IMR-90 (cell line): Measurements from ENCODE around the gene SPINT3. TPM values are rescaled to one million over a fixed set of nuclear protein-coding genes. Genes with fewer than 3 reads are reported as not detected.

Experiments
- ATAC-seq: fragments of 200-7000 bp; cut with Tn5 transposase; 2 replicates; pipeline ENCODE4 v1.9.1; 2020; ENCODE audit warnings: low read depth, mild to moderate bottlenecking, moderate library complexity
- BruUV-seq: library from RNA; stranded (reverse); fragments of 400-500 nt; replicated peaks from 2 replicates; lab custom pipeline; 2021; lab: Mats Ljungman, UMichigan
- CTCF ChIA-PET: fragments of 300-600 bp; formaldehyde crosslinking; extraction: SDS; loops from one replicate; lab custom pipeline; 2021; ENCODE audit warnings: antibody characterized with exemption; lab: Yijun Ruan, JAX
- POLR2A ChIA-PET: fragments of 300-600 bp; sonication (Branson Sonifier 250); formaldehyde crosslinking; loops from one replicate; lab custom pipeline; 2022; ENCODE audit warnings: antibody characterized with exemption; ENCODE audit not compliant: unreplicated experiment; lab: Charles Lee
- DNase-seq: peaks from one replicate; pipeline ENCODE4 v3.0.0; 2013
- H2AFZ ChIP-seq: replicated peaks from 2 replicates; pipeline ENCODE3; 2013; ENCODE audit warnings: low read length, mild to moderate bottlenecking; ENCODE audit not compliant: poor library complexity
- H2AK5ac ChIP-seq: 2 replicates; pipeline ENCODE4 v1.6.1; 2013; ENCODE audit warnings: low read depth, low read length, inconsistent platforms
- H2AK9ac ChIP-seq: replicated peaks from 2 replicates; pipeline ENCODE3; 2013; ENCODE audit warnings: mild to moderate bottlenecking, low read depth, low read length, moderate library complexity; ENCODE audit not compliant: poor library complexity
- H2BK120ac ChIP-seq: 2 replicates; pipeline ENCODE4 v1.6.1; 2013; ENCODE audit warnings: low read depth, low read length, inconsistent platforms
- H2BK15ac ChIP-seq: 3 replicates; pipeline ENCODE4 v1.6.1; 2013; ENCODE audit warnings: low read depth, low read length, inconsistent platforms
- H2BK20ac ChIP-seq: 2 replicates; pipeline ENCODE4 v1.6.1; 2013; ENCODE audit warnings: low read depth, mild to moderate bottlenecking, inconsistent platforms, low read length, moderate library complexity
- H2BK5ac ChIP-seq: 2 replicates; pipeline ENCODE4 v1.6.1; 2013; ENCODE audit warnings: mild to moderate bottlenecking, low read depth, low read length, inconsistent platforms; ENCODE audit not compliant: poor library complexity, severe bottlenecking
- H3K14ac ChIP-seq: replicated peaks from 2 replicates; pipeline ENCODE4 v1.6.1; 2013; ENCODE audit warnings: low read depth, low read length, inconsistent platforms
- H3K18ac ChIP-seq: 2 replicates; pipeline ENCODE4 v1.6.1; 2013; ENCODE audit warnings: low read depth, low read length, control low read depth
- H3K23ac ChIP-seq: 2 replicates; pipeline ENCODE4 v1.6.1; 2013; ENCODE audit warnings: low read depth, low read length, inconsistent platforms
- H3K27ac ChIP-seq: 2 replicates; pipeline ENCODE4 v1.5.1; 2013; ENCODE audit warnings: mild to moderate bottlenecking, control low read depth, low read length; ENCODE audit not compliant: insufficient read depth
- H3K27me3 ChIP-seq: 2 replicates; pipeline ENCODE4 v1.6.1; 2013; ENCODE audit warnings: low read length; ENCODE audit not compliant: control insufficient read depth, insufficient read depth
- H3K36me3 ChIP-seq: 2 replicates; pipeline ENCODE4 v1.6.1; 2013; ENCODE audit warnings: low read length, mixed read lengths; ENCODE audit not compliant: control insufficient read depth, insufficient read depth
- H3K4ac ChIP-seq: 2 replicates; pipeline ENCODE4 v1.6.1; 2013; ENCODE audit warnings: low read depth, low read length, inconsistent platforms
- H3K4me1 ChIP-seq: 2 replicates; pipeline ENCODE4 v1.6.1; 2013; ENCODE audit warnings: low read length, mixed read lengths; ENCODE audit not compliant: control insufficient read depth, insufficient read depth
- H3K4me2 ChIP-seq: 2 replicates; pipeline ENCODE4 v1.6.1; 2013; ENCODE audit warnings: low read depth, mild to moderate bottlenecking, control low read depth, low read length, moderate library complexity
- H3K4me3 ChIP-seq: 2 replicates; pipeline ENCODE4 v1.5.1; 2013; ENCODE audit warnings: low read depth, mild to moderate bottlenecking, control low read depth, low read length, moderate library complexity; ENCODE audit not compliant: insufficient read depth
- H3K56ac ChIP-seq: 2 replicates; pipeline ENCODE4 v1.6.1; 2013; ENCODE audit warnings: low read length, inconsistent platforms; ENCODE audit not compliant: insufficient read depth; ENCODE audit errors: extremely low read depth
- H3K79me1 ChIP-seq, 2 experiments: 2 replicates each; pipeline ENCODE4 v1.6.1; 2013; ENCODE audit warnings: low read length in 2 of 2, inconsistent platforms in 1 of 2, low read depth in 1 of 2
- H3K9ac ChIP-seq: 2 replicates; pipeline ENCODE4 v1.6.1; 2013; ENCODE audit warnings: low read depth, low read length, control low read depth
- H3K9me1 ChIP-seq: 2 replicates; pipeline ENCODE4 v1.6.1; 2013; ENCODE audit warnings: low read length, inconsistent platforms; ENCODE audit not compliant: insufficient read depth
- H3K9me3 ChIP-seq: 2 replicates; pipeline ENCODE4 v1.6.1; 2013; ENCODE audit warnings: low read length; ENCODE audit not compliant: control insufficient read depth, insufficient read depth
- H4K20me1 ChIP-seq: 2 replicates; pipeline ENCODE4 v1.6.1; 2013; ENCODE audit warnings: low read length, inconsistent platforms; ENCODE audit not compliant: insufficient read depth
- H4K5ac ChIP-seq: 2 replicates; pipeline ENCODE4 v1.6.1; 2013; ENCODE audit warnings: mild to moderate bottlenecking, low read depth, low read length, control low read depth
- H4K8ac ChIP-seq, 2 experiments: 2 replicates each; pipeline ENCODE4 v1.6.1; 2013; ENCODE audit warnings: low read depth in 2 of 2, low read length in 2 of 2, control low read depth in 1 of 2, inconsistent platforms in 1 of 2
- H4K91ac ChIP-seq: 2 replicates; pipeline ENCODE4 v1.6.1; 2013; ENCODE audit warnings: low read depth, low read length, inconsistent platforms; ENCODE audit not compliant: insufficient read depth
- CEBPB ChIP-seq: IDR thresholded peaks from 2 replicates; pipeline ENCODE4 v1.6.1; 2012; ENCODE audit warnings: low read depth, low read length, improper control_type of control experiment
- FOS ChIP-seq: fragments of 150-350 bp; IDR thresholded peaks from 2 replicates; pipeline ENCODE4 v1.6.1; 2016; ENCODE audit warnings: low read depth, low read length
- MAFK ChIP-seq: IDR thresholded peaks from 2 replicates; pipeline ENCODE4 v1.6.1; 2012; ENCODE audit warnings: low read depth, low read length, improper control_type of control experiment
- NFE2L2 ChIP-seq: fragments of 150-350 bp; IDR thresholded peaks from 2 replicates; pipeline ENCODE4 v1.6.1; 2016; ENCODE audit warnings: low read depth, mild to moderate bottlenecking, low read length
- RAD21 ChIP-seq: IDR thresholded peaks from 2 replicates; pipeline ENCODE4 v1.6.1; 2012; ENCODE audit warnings: low read length, improper control_type of control experiment
- WGBS, 2 experiments: methylation state at CpG; one replicate each; pipeline versions ENCODE4 v1.1.5 to v1.1.7; 2013; ENCODE audit warnings: missing lambda C conversion rate in 2 of 2; ENCODE audit not compliant: insufficient read length in 1 of 2; ENCODE audit errors: extremely low coverage in 2 of 2; 5-methylcytosine and 5-hydroxymethylcytosine counted together
- dilution Hi-C: fragments of 300-500 bp; cut with HindIII; formaldehyde crosslinking; loops from one replicate; pipeline ENCODE4 v1.14.3; 2018; ENCODE audit warnings: low sequenced_read_pairs; ENCODE audit not compliant: unreplicated experiment
- in situ Hi-C: fragments of 300-500 bp; cut with MboI; formaldehyde crosslinking; loops from 3 replicates; pipeline ENCODE4 v1.14.3; 2019; ENCODE audit warnings: low sequenced_read_pairs, inconsistent platforms, mixed read lengths
- intact Hi-C: fragments of 100-400 bp; cut with micrococcal nuclease; formaldehyde crosslinking; loops from 2 replicates; pipeline ENCODE4 v1.10.0; 2022
- polyA plus RNA-seq, 3 experiments: library from polyadenylated mRNA; depleted of rRNA; stranded (reverse); fragments of >200 nt; gene quantifications; 2 replicates each; pipeline ENCODE4 v1.2.3, GENCODE V29; 2012; ENCODE audit warnings: low replicate concordance in 1 of 3
- total RNA-seq: library from RNA; depleted of rRNA; stranded (reverse); fragments of >200 nt; gene quantifications from 2 replicates; pipeline ENCODE4 v1.2.3, GENCODE V29; 2012
- TF ChIP-seq, protein P1 (sequence below): fragments of 150-350 bp; IDR thresholded peaks from 2 replicates; pipeline ENCODE4 v1.6.1; 2017; ENCODE audit warnings: mild to moderate bottlenecking, antibody characterized with exemption, low read length, low read depth

Gene SPINT3
- total and polyA plus RNA-seq, 2 of the 4 experiments (the other 2 are of a cell fraction), result not detected

- Histone ChIP-seq H3K36me3 (no peaks in the 10 kb centered on the region), H2BK120ac (no peak overlapping the region), H2AK9ac (no peak overlapping the region), H3K27ac (no peak overlapping the region), H4K20me1 (no peaks in the 10 kb centered on the region), H3K9ac (no peak overlapping the region), H3K14ac (no peak overlapping the region), H2BK15ac (no peak overlapping the region), H2AK5ac (no peak overlapping the region), H3K9me1 (no peaks in the 10 kb centered on the region), H3K4me1 (no peaks in the 10 kb centered on the region; the same call in 1 of the 2 replicates), H3K4me2 (no peak overlapping the region), H3K4ac (no peak overlapping the region), H3K56ac (no peak overlapping the region), H2BK20ac (no peak overlapping the region), H2BK5ac (no peak overlapping the region), H4K5ac (no peak overlapping the region), H3K27me3 (peaks cover 53% of the 10 kb centered on the region), H3K18ac (no peak overlapping the region), H3K4me3 (no peak overlapping the region), H3K23ac (no peak overlapping the region), H4K8ac (no peak overlapping the region), H2AFZ (no peak overlapping the region), H3K79me1 (no peaks in the 10 kb centered on the region), H4K91ac (no peak overlapping the region), H3K9me3 (no peaks in the 10 kb centered on the region)
- TF ChIP-seq FOS, result no peak
- no peak for TF ChIP-seq RAD21
- no peak for TF ChIP-seq CEBPB
- no peak for TF ChIP-seq MAFK
- TF ChIP-seq, protein P1, sequence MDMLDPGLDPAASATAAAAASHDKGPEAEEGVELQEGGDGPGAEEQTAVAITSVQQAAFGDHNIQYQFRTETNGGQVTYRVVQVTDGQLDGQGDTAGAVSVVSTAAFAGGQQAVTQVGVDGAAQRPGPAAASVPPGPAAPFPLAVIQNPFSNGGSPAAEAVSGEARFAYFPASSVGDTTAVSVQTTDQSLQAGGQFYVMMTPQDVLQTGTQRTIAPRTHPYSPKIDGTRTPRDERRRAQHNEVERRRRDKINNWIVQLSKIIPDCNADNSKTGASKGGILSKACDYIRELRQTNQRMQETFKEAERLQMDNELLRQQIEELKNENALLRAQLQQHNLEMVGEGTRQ, result no peak
- TF ChIP-seq NFE2L2, result no peak
- intact Hi-C loops, result no loop called here
- ATAC-seq (no peak), DNase-seq (no peak)
- ChIA-PET CTCF (interaction anchor here (1.1 to 1.2 kb wide), 2 partner anchors 9 to 423 kb away, joined by 3 read pairs; no protein-coding TSS in a partner anchor), POLR2A (no interaction called here)
- dilution Hi-C loops, result no loop called here
- in situ Hi-C loops, result no loop called here
- no CpG with 5 or more reads among the region's 6 CpGs for WGBS, 2 experiments
- BruUV-seq, result no TSS peak
Observed at GRCh38 chr20:45467172-45467571, 48.2 kb downstream of the SPINT3 start.
